ENCODE measurements around the gene PPP4C. TPM values are rescaled to one million over a fixed set of nuclear protein-coding genes. Genes with fewer than 3 reads are reported as not detected.

The PPP4C gene
- total RNA-seq, 1 experiment from 2014 or later: 116 TPM

DNA sequence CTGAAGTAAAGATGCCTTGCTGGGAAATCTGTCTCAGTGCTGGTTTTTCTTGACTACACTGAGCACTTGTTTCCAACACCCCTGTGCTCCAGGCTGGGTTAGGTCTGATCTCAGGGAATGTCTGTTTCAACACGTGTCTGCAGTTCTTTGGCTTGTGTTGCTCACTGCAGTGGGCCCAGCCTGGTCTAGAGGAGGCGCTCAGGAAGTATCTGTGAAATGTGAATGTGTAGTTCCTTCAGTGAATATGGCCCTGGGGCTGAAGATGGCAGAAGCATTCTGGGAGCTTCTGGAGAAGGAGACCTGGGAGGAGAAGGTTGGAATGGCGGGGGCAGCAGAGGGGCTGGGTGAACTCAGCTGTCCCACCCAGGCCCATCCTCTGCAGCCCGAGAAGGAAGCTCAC, 28.3 kb downstream of the PPP4C start:
- H3K4me3 ChIP-seq (ENCODE audit: low read length): no peak overlapping the region
- H3K9me2 ChIP-seq (replicated peaks; ENCODE audit: low read length): no peaks in the 10 kb centered on the region
- H3K79me2 ChIP-seq (ENCODE audit: low read length): no peaks in the 10 kb centered on the region
- no peak overlapping the region; the same call in 1 of the 2 replicates for H3K27ac ChIP-seq (ENCODE audit: low read length)
- no peaks in the 10 kb centered on the region for H3K27me3 ChIP-seq (ENCODE audit: low read length)
- no peak overlapping the region for H2AFZ ChIP-seq (ENCODE audit: low read length)
- H3K4me1 ChIP-seq (ENCODE audit: insufficient read depth, low read length): peaks cover 12% of the 10 kb centered on the region
- H3K36me3 ChIP-seq (ENCODE audit: low read depth, low read length): no peaks in the 10 kb centered on the region
- ATAC-seq (no peak), DNase-seq (no peak)
- H4K20me1 ChIP-seq (ENCODE audit: low read length): no peaks in the 10 kb centered on the region
- H3K9ac ChIP-seq (ENCODE audit: low read length): no peak overlapping the region
- no peaks in the 10 kb centered on the region for H3F3A ChIP-seq (ENCODE audit: low read length, unreplicated experiment)
- ChIA-PET CTCF (no interaction called here), POLR2A (ENCODE audit: unreplicated experiment) (no interaction called here)
- TF ChIP-seq CTCF (conservative IDR thresholded peaks at IDR 0.05; ENCODE audit: low read depth, low read length): no peak
- TF ChIP-seq EZH2 (IDR thresholded peaks at IDR 0.05; ENCODE audit: low read length, unreplicated experiment): no peak
- no peak for TF ChIP-seq EZH2phosphoT487 (IDR thresholded peaks at IDR 0.05; ENCODE audit: borderline replicate concordance, low read length)
- H3K4me2 ChIP-seq (ENCODE audit: low read length): peak overlapping the region; percentile 31; the same call in 1 of the 2 replicates
- intact Hi-C loops (cut with micrococcal nuclease): no loop called here
- no TSS peak for BruUV-seq (replicated peaks)
- no peaks in the 10 kb centered on the region for H3K9me3 ChIP-seq (ENCODE audit: low read length)

- Histone ChIP-seq H3K27ac (ENCODE audit: low read length) (peak overlapping the region; percentile 25), H3K27me3 (ENCODE audit: low read length) (no peaks in the 10 kb centered on the region), H4K20me1 (ENCODE audit: low read length) (no peaks in the 10 kb centered on the region), H3K9me3 (ENCODE audit: low read length) (no peaks in the 10 kb centered on the region), H3K9me2 (replicated peaks; ENCODE audit: low read length) (no peaks in the 10 kb centered on the region), H3K36me3 (ENCODE audit: low read depth, low read length) (no peaks in the 10 kb centered on the region), H2AFZ (ENCODE audit: low read length) (no peak overlapping the region), H3K4me3 (ENCODE audit: low read length) (no peak overlapping the region), H3F3A (ENCODE audit: low read length, unreplicated experiment) (no peaks in the 10 kb centered on the region), H3K4me2 (ENCODE audit: low read length) (peak overlapping the region; percentile 31; the same call in 1 of the 2 replicates), H3K4me1 (ENCODE audit: insufficient read depth, low read length) (peaks cover 12% of the 10 kb centered on the region), H3K79me2 (ENCODE audit: low read length) (no peaks in the 10 kb centered on the region), H3K9ac (ENCODE audit: low read length) (no peak overlapping the region)
- ChIA-PET POLR2A (ENCODE audit: unreplicated experiment) (no interaction called here), CTCF (no interaction called here)
- DNase-seq (peak; percentile 57), ATAC-seq (peak; percentile 38)
- TF ChIP-seq CTCF (conservative IDR thresholded peaks at IDR 0.05; ENCODE audit: low read depth, low read length): no peak
- no peak for TF ChIP-seq EZH2 (IDR thresholded peaks at IDR 0.05; ENCODE audit: low read length, unreplicated experiment)
- TF ChIP-seq EZH2phosphoT487 (IDR thresholded peaks at IDR 0.05; ENCODE audit: borderline replicate concordance, low read length): no peak
- no TSS peak for BruUV-seq (replicated peaks)
- intact Hi-C loops (cut with micrococcal nuclease): no loop called here
Measured at GRCh38 chr16:30104492-30104891, 28.7 kb downstream of the PPP4C start.

DNA sequence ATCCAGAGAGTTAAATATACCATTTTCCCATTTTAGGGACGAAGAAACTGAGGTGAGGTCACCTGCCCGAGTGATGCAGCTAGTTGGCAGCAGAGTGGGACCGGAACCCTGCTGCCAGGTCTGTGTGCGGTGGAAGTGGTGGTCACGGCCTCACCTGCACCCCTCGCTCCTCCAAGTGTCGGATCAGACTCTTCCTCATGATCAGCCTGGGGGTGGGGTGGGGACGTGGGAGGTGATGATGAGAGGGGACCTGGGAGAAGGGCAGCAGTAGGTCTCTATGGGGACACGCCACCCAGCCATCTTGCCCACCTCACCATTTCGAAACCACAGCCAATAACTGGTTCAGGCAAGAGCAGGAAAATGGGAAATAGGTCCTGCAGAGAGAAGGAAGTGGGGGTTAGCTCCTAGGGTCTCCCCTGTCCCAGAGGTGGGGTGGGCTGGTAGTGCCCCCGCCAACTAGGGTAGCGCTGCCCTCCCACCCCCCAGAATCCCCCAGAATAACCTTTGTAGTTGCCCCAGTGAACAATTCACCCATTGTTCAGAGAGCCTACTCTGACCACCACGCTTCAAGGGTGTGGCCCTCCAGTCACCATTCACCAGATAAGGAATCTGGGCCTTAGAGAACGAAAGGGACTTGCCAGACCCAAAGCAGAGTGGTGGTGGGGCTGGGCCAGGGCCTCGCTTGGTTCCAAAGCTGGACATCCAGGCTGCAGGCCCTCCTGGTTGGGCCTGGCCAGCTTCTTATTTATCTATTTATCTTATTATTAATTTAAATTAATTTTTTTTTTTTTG, 32.5 kb downstream of the PPP4C start:
- peaks cover 17% of the 10 kb centered on the region for H3K4me1 ChIP-seq (ENCODE audit: insufficient read depth, low read length)
- ChIA-PET POLR2A (ENCODE audit: unreplicated experiment) (interaction anchor here (0.6 kb wide), 1 partner anchor 287 kb away, joined by 3 read pairs; the partner anchor contains the start of gene ZNF48), CTCF (no interaction called here)
- intact Hi-C loops (cut with micrococcal nuclease): no loop called here
- no peaks in the 10 kb centered on the region for H3F3A ChIP-seq (ENCODE audit: low read length, unreplicated experiment)
- no peaks in the 10 kb centered on the region for H3K36me3 ChIP-seq (ENCODE audit: low read depth, low read length)
- no peak overlapping the region for H3K4me2 ChIP-seq (ENCODE audit: low read length)
- BruUV-seq (replicated peaks): no TSS peak
- H3K9me2 ChIP-seq (replicated peaks; ENCODE audit: low read length): no peaks in the 10 kb centered on the region
- no peak overlapping the region for H2AFZ ChIP-seq (ENCODE audit: low read length)
- H3K9ac ChIP-seq (ENCODE audit: low read length): no peak overlapping the region
- H4K20me1 ChIP-seq (ENCODE audit: low read length): no peaks in the 10 kb centered on the region
- H3K4me3 ChIP-seq (ENCODE audit: low read length): no peak overlapping the region
- no peak for DNase-seq
- H3K79me2 ChIP-seq (ENCODE audit: low read length): no peaks in the 10 kb centered on the region
- no peak overlapping the region for H3K27ac ChIP-seq (ENCODE audit: low read length)
- ATAC-seq: no peak
- no peaks in the 10 kb centered on the region for H3K9me3 ChIP-seq (ENCODE audit: low read length)
- TF ChIP-seq CTCF (conservative IDR thresholded peaks at IDR 0.05; ENCODE audit: low read depth, low read length) (no peak), EZH2 (IDR thresholded peaks at IDR 0.05; ENCODE audit: low read length, unreplicated experiment) (no peak), EZH2phosphoT487 (IDR thresholded peaks at IDR 0.05; ENCODE audit: borderline replicate concordance, low read length) (no peak)
- no peaks in the 10 kb centered on the region for H3K27me3 ChIP-seq (ENCODE audit: low read length)
